ENCODE measurements around the gene HSD17B10.

Gene HSD17B10

DNA sequence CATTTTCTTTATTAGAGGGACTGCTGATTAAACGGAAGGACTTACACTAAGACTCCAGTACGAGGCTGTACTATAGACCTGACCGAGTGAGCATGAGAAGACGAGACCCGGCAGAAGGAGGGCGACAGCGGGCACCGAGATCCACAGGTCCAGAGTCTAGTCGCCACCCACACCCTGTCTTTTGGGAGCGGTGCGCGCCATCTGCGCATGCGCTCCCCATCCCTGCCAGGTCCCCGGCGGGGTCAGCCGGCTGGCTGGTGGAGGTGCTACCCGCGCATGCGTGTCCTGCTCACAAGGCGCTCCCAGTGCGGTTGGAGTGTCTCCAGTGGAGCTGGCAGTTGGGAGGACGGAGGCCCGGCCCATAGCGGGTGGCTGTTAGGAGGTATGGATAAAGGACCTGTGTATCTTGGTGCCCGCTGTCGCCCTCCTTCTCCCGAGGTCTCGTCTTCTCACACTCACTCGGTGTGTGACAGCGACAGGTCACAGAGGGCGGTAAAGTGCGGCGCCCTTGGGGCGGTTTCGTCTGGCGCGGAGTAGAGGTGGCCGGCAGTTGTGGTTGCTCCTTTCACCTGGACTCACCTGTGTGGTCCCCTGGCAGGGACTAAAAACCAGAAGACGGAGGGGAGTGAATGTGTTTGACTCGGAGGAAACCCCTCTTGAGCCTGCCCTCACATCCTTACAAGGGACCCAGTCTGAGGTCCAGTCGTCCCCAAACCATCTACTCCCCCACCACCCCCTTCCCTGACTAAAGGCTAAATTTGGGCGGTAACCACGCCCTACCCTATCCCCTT is 7.6 kb upstream of the HSD17B10 start:
- H3K36me3 ChIP-seq (ENCODE audit: insufficient read depth, low read length): no peaks in the 10 kb centered on the region
- H3K9ac ChIP-seq (ENCODE audit: low read length): peak overlapping the region; percentile 68
- H3K27ac ChIP-seq (ENCODE audit: low read depth, low read length, poor library complexity, severe bottlenecking): no peak overlapping the region
- H3K4me3 ChIP-seq (ENCODE audit: low read depth, low read length, poor library complexity, severe bottlenecking): peak overlapping the region; percentile 67
- no peaks in the 10 kb centered on the region for H3K27me3 ChIP-seq (ENCODE audit: insufficient read depth, low read length)
- TF ChIP-seq, protein P1, sequence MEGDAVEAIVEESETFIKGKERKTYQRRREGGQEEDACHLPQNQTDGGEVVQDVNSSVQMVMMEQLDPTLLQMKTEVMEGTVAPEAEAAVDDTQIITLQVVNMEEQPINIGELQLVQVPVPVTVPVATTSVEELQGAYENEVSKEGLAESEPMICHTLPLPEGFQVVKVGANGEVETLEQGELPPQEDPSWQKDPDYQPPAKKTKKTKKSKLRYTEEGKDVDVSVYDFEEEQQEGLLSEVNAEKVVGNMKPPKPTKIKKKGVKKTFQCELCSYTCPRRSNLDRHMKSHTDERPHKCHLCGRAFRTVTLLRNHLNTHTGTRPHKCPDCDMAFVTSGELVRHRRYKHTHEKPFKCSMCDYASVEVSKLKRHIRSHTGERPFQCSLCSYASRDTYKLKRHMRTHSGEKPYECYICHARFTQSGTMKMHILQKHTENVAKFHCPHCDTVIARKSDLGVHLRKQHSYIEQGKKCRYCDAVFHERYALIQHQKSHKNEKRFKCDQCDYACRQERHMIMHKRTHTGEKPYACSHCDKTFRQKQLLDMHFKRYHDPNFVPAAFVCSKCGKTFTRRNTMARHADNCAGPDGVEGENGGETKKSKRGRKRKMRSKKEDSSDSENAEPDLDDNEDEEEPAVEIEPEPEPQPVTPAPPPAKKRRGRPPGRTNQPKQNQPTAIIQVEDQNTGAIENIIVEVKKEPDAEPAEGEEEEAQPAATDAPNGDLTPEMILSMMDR (IDR thresholded peaks at IDR 0.05; ENCODE audit: low read length): no peak; the same call in 1 of the 2 replicates
- no peak for TF ChIP-seq EZH2 (IDR thresholded peaks at IDR 0.05; ENCODE audit: borderline replicate concordance, low read length)
- peak overlapping the region; percentile 85 for H3K4me2 ChIP-seq (ENCODE audit: low read length)
- H3K9me2 ChIP-seq (ENCODE audit: low read depth, low read length): no peaks in the 10 kb centered on the region
- no peaks in the 10 kb centered on the region for H3F3A ChIP-seq (ENCODE audit: insufficient read depth, low read length)
- H3K9me3 ChIP-seq (ENCODE audit: low read length): no peaks in the 10 kb centered on the region
- H2AFZ ChIP-seq (ENCODE audit: low read length): no peak overlapping the region
- peaks cover 13% of the 10 kb centered on the region for H3K4me1 ChIP-seq (ENCODE audit: insufficient read depth, low read length, severe bottlenecking)
- H3K79me2 ChIP-seq (ENCODE audit: insufficient read depth, low read length): no peaks in the 10 kb centered on the region
- no peaks in the 10 kb centered on the region for H4K20me1 ChIP-seq (ENCODE audit: insufficient read depth, low read length)

DNA sequence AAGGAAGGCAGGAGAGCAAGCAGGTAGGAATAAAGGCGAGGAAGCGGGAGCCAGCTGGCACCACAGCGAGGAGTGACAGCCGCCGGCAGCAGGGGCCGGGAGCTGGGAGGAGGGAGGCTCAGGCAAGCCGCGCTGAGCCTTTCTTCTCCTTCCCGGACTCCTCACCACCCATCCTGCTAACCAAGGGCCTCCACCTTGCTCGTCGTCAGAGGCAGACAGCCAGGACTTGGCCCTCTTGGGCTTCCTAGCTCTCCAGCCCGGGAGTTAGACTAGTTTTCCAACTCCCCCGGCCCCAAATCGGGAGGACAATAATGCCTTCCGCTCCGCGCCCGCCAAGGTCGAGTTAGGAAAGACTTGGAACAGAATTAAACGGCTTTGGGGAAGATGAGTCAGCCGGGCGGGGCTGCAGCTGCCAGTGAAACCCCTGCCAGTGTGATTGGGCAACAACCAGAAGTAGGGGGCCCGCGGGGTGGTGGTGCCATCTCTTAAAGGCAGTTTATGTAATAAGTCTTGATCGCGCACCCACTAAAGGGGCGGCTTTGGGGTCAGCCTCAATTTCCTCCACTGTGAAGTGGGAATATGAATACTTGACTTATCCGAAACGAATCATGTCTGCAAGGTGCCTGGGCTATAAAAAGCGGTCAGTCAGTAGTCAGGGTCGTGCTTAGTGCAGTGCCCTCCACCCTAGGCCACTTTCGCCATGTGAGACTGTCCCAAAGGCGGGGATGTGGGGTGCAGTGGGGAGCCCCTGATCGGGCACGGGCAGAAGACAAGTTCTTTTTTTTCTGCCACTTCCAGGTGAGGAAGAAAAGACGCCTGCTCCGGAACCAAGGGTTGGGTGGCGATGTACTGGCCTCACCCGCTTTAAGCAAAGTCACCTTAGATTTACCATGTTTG is 6.7 kb upstream of the HSD17B10 start:
- Histone ChIP-seq H3K4me1 (ENCODE audit: insufficient read depth, low read length, severe bottlenecking) (peaks cover 13% of the 10 kb centered on the region), H3K9me3 (ENCODE audit: low read length) (no peaks in the 10 kb centered on the region), H4K20me1 (ENCODE audit: insufficient read depth, low read length) (no peaks in the 10 kb centered on the region), H3K9ac (ENCODE audit: low read length) (peak overlapping the region; percentile 68; the same call in 1 of the 2 replicates), H3K4me3 (ENCODE audit: low read depth, low read length, poor library complexity, severe bottlenecking) (peak overlapping the region; percentile 67), H2AFZ (ENCODE audit: low read length) (no peak overlapping the region), H3K4me2 (ENCODE audit: low read length) (peak overlapping the region; percentile 85), H3K79me2 (ENCODE audit: insufficient read depth, low read length) (no peaks in the 10 kb centered on the region), H3K9me2 (ENCODE audit: low read depth, low read length) (no peaks in the 10 kb centered on the region), H3F3A (ENCODE audit: insufficient read depth, low read length) (no peaks in the 10 kb centered on the region), H3K36me3 (ENCODE audit: insufficient read depth, low read length) (no peaks in the 10 kb centered on the region), H3K27ac (ENCODE audit: low read depth, low read length, poor library complexity, severe bottlenecking) (no peak overlapping the region), H3K27me3 (ENCODE audit: insufficient read depth, low read length) (no peaks in the 10 kb centered on the region)
- TF ChIP-seq, protein P1 (IDR thresholded peaks at IDR 0.05; ENCODE audit: low read length): no peak
- TF ChIP-seq EZH2 (IDR thresholded peaks at IDR 0.05; ENCODE audit: borderline replicate concordance, low read length): no peak

DNA sequence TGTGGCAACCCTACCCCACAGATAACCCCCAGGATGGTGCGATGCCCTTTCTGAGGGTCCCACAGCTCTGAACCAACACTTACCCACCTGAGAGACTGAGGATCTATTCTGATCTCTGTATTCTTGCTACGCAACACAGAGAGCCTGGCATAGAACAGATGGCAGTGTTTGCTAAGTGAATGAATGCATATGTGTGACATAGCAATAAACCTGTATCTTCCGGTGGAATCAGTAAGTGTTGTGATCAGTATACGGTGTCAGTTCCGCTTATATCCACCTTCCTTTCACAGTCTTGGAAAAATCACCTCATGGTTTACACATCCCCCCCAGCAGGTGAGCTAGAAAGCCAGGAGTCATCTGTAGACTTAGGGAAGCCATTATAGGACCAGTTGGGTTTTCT is 5.9 kb upstream of the HSD17B10 start:
- Histone ChIP-seq H4K20me1 (ENCODE audit: insufficient read depth, low read length) (no peaks in the 10 kb centered on the region), H3K4me1 (ENCODE audit: insufficient read depth, low read length, severe bottlenecking) (peaks cover 13% of the 10 kb centered on the region), H3K36me3 (ENCODE audit: insufficient read depth, low read length) (no peaks in the 10 kb centered on the region), H3F3A (ENCODE audit: insufficient read depth, low read length) (no peaks in the 10 kb centered on the region), H3K4me3 (ENCODE audit: low read depth, low read length, poor library complexity, severe bottlenecking) (no peak overlapping the region), H3K27ac (ENCODE audit: low read depth, low read length, poor library complexity, severe bottlenecking) (no peak overlapping the region), H3K9me3 (ENCODE audit: low read length) (no peaks in the 10 kb centered on the region), H3K79me2 (ENCODE audit: insufficient read depth, low read length) (no peaks in the 10 kb centered on the region), H3K9me2 (ENCODE audit: low read depth, low read length) (no peaks in the 10 kb centered on the region), H3K27me3 (ENCODE audit: insufficient read depth, low read length) (no peaks in the 10 kb centered on the region), H3K4me2 (ENCODE audit: low read length) (no peak overlapping the region), H2AFZ (ENCODE audit: low read length) (no peak overlapping the region), H3K9ac (ENCODE audit: low read length) (no peak overlapping the region)
- TF ChIP-seq, protein P1 (IDR thresholded peaks at IDR 0.05; ENCODE audit: low read length): no peak
- TF ChIP-seq EZH2 (IDR thresholded peaks at IDR 0.05; ENCODE audit: borderline replicate concordance, low read length): no peak
